Kidney tubule cell (primary cell): Measurements from ENCODE around the gene YBX1.
"Not testable (repeated sequence)": the region's sequence is repeated elsewhere in the genome, so short reads cannot be mapped to it uniquely, and the experiment has no call there.

Experiments used
- DNase-seq: peaks from one replicate; pipeline ENCODE4 v3.0.0-alpha.2; 2018; ENCODE audit warnings: low spot score

The YBX1 gene

GRCh38 chr1:42690477-42691156 lies 8.4 kb downstream of the YBX1 start:
- peak; percentile 33 for DNase-seq

GRCh38 chr1:42691157-42691498 lies 8.9 kb downstream of the YBX1 start:
- no peak for DNase-seq

GRCh38 chr1:42692461-42692860 lies 10.2 kb downstream of the YBX1 start:
- no peak for DNase-seq

- DNase-seq = no peak
Observed at GRCh38 chr1:42692911-42693310, 10.7 kb downstream of the YBX1 start.

- DNase-seq = no peak
Observed at GRCh38 chr1:42698081-42698813, 16.0 kb downstream of the YBX1 start.

- no peak for DNase-seq
Observed at GRCh38 chr1:42700006-42700405, 17.8 kb downstream of the YBX1 start.

- DNase-seq = no peak
Observed at GRCh38 chr1:42703888-42704464, 21.8 kb downstream of the YBX1 start.

- DNase-seq = not testable (repeated sequence)
Observed at GRCh38 chr1:42712808-42713207, 30.6 kb downstream of the YBX1 start.

- DNase-seq = no peak
Observed at GRCh38 chr1:42713293-42713692, 31.1 kb downstream of the YBX1 start.

GRCh38 chr1:42714441-42714840 lies 32.2 kb downstream of the YBX1 start:
- DNase-seq = not testable (repeated sequence)

GRCh38 chr1:42720868-42721267 lies 38.6 kb downstream of the YBX1 start:
- peak; percentile 70 for DNase-seq

- no peak for DNase-seq
Observed at GRCh38 chr1:42721926-42722325, 39.7 kb downstream of the YBX1 start.

GRCh38 chr1:42722403-42722802 lies 40.2 kb downstream of the YBX1 start:
- DNase-seq = not testable (repeated sequence)

GRCh38 chr1:42723511-42723910 lies 41.3 kb downstream of the YBX1 start:
- peak; percentile 37 for DNase-seq

- not testable (repeated sequence) for DNase-seq
Observed at GRCh38 chr1:42725820-42726219, 43.6 kb downstream of the YBX1 start.

- DNase-seq = no peak
Observed at GRCh38 chr1:42730002-42730401, 47.8 kb downstream of the YBX1 start.

- peak; percentile 65 for DNase-seq
Observed at GRCh38 chr1:42730988-42731387, 48.8 kb downstream of the YBX1 start.

GRCh38 chr1:42731585-42731984 lies 49.4 kb downstream of the YBX1 start:
- no peak for DNase-seq

GRCh38 chr1:42732126-42732680 lies 50.0 kb downstream of the YBX1 start:
- no peak for DNase-seq

- DNase-seq = no peak
Observed at GRCh38 chr1:42733415-42734200, 51.4 kb downstream of the YBX1 start.

GRCh38 chr1:42734201-42735035 lies 52.2 kb downstream of the YBX1 start:
- DNase-seq = no peak
